RWPE1 (cell line): ENCODE results near the gene SCARF1.

ENCODE experiments used
- CTCF ChIA-PET: fragments of 350-600 bp; sonication (Branson Sonifier 250); formaldehyde crosslinking; extraction: SDS; loops from one replicate; lab custom pipeline; 2021; lab: Yijun Ruan, JAX
- POLR2A ChIA-PET: fragments of 400-600 bp; formaldehyde crosslinking; extraction: SDS; loops from one replicate; lab custom pipeline; 2020; ENCODE audit warnings: antibody characterized with exemption; ENCODE audit not compliant: low non-redundant PET; lab: Yijun Ruan, JAX
- DNase-seq: peaks from one replicate; pipeline ENCODE4 v3.0.0; 2012; ENCODE audit warnings: low spot score
- H3K27ac ChIP-seq: fragments of 450-650 bp; 2 replicates; pipeline ENCODE4 v1.5.1; 2017
- CTCF ChIP-seq: fragments of 450-650 bp; conservative IDR thresholded peaks from 2 replicates; pipeline ENCODE4 v1.5.1; 2017; ENCODE audit warnings: low read depth, mild to moderate bottlenecking

Gene SCARF1

GRCh38 chr17:1640329-1641064 lies 5.0 kb downstream of the SCARF1 start:
- peak overlapping the region; percentile 32 for H3K27ac ChIP-seq
- POLR2A ChIA-PET: interaction anchor here (0.7 kb wide), 1 partner anchor 104 kb away, joined by 4 read pairs; no protein-coding TSS in a partner anchor
- CTCF ChIA-PET: interaction anchor here (0.6 to 0.9 kb wide), 3 partner anchors 9 to 391 kb away, joined by 3 to 4 read pairs (median 3); no protein-coding TSS in a partner anchor
- TF ChIP-seq CTCF: no peak
- no peak for DNase-seq

GRCh38 chr17:1639549-1640180 lies 5.9 kb downstream of the SCARF1 start:
- DNase-seq: no peak
- no peak overlapping the region for H3K27ac ChIP-seq
- POLR2A ChIA-PET: interaction anchor here (0.7 kb wide), 2 partner anchors 26 to 103 kb away, joined by 4 to 7 read pairs; no protein-coding TSS in a partner anchor
- CTCF ChIA-PET: interaction anchor here (0.6 to 1.8 kb wide), 2 partner anchors 10 to 392 kb away, joined by 3 to 6 read pairs; no protein-coding TSS in a partner anchor
- no peak for TF ChIP-seq CTCF

GRCh38 chr17:1638624-1639300 lies 6.8 kb downstream of the SCARF1 start:
- TF ChIP-seq CTCF: no peak
- CTCF ChIA-PET: interaction anchor here (1.6 to 1.8 kb wide), 2 partner anchors 9 to 10 kb away, joined by 6 to 10 read pairs; no protein-coding TSS in a partner anchor
- H3K27ac ChIP-seq: no peak overlapping the region
- no peak for DNase-seq
- POLR2A ChIA-PET: interaction anchor here (0.7 kb wide), 1 partner anchor 26 kb away, joined by 7 read pairs; no protein-coding TSS in a partner anchor

- DNase-seq: no peak
- H3K27ac ChIP-seq: no peak overlapping the region
- no peak for TF ChIP-seq CTCF
- CTCF ChIA-PET: interaction anchor here (1.6 to 1.8 kb wide), 2 partner anchors 8 to 11 kb away, joined by 6 to 10 read pairs; no protein-coding TSS in a partner anchor
- POLR2A ChIA-PET: no interaction called here
These were observed 7.4 kb downstream of the SCARF1 start for GRCh38 chr17:1638171-1638590.

GRCh38 chr17:1636732-1637285 lies 8.7 kb downstream of the SCARF1 start:
- ChIA-PET CTCF (no interaction called here), POLR2A (interaction anchor here (0.6 kb wide), 1 partner anchor 174 kb away, joined by 3 read pairs; no protein-coding TSS in a partner anchor)
- DNase-seq: no peak
- no peak for TF ChIP-seq CTCF
- no peak overlapping the region for H3K27ac ChIP-seq
